Upper lobe of left lung (tissue), 4 donors: Measurements from ENCODE around the gene IGF2BP3.

Source experiments
- POLR2AphosphoS5 ChIP-seq, 2 donors: sonication (generic); formaldehyde crosslinking; IDR thresholded peaks; one replicate each; pipeline ENCODE4 v1.5.1; 2017; ENCODE audit warnings: antibody characterized with exemption in 2 of 2
- TF ChIP-seq, protein P1 (sequence below), 6 experiments: fragments of 450-650 bp in 4 of 6; fragments of 200-600 bp in 2 of 6; sonication (generic) in 2 of 6; IDR thresholded peaks; one replicate each; pipeline ENCODE4 v1.5.1; 2016 to 2019; ENCODE audit warnings: antibody characterized with exemption in 6 of 6

DNA sequence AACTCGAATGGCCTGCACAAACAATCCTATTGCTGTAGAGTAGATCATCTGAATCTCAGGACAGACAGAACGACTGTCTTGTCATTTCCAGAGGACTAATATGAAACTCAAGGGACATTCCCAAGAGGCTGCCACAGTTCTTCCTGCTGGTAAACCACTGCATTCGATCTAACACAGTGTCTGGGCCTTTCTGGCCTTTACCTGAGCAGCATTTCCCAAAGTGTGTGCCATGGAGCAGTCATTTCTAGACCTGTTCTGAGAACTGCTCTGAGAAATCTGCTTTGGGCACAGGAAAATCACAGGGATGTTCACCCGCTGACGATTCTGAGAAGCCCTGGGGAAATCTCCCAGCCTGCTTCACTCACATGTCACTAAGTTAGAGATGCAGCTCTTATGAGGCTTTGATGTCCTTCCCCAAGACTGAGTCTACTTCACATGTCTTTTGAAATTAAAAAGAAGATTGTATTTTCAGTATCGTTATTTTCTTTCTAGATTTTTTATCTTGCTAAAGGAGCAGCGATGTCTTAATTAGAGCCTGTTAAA lies 205.3 kb downstream of the IGF2BP3 start:
- TF ChIP-seq, protein P1, sequence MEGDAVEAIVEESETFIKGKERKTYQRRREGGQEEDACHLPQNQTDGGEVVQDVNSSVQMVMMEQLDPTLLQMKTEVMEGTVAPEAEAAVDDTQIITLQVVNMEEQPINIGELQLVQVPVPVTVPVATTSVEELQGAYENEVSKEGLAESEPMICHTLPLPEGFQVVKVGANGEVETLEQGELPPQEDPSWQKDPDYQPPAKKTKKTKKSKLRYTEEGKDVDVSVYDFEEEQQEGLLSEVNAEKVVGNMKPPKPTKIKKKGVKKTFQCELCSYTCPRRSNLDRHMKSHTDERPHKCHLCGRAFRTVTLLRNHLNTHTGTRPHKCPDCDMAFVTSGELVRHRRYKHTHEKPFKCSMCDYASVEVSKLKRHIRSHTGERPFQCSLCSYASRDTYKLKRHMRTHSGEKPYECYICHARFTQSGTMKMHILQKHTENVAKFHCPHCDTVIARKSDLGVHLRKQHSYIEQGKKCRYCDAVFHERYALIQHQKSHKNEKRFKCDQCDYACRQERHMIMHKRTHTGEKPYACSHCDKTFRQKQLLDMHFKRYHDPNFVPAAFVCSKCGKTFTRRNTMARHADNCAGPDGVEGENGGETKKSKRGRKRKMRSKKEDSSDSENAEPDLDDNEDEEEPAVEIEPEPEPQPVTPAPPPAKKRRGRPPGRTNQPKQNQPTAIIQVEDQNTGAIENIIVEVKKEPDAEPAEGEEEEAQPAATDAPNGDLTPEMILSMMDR (IDR thresholded peaks at IDR 0.05), result no peak
- TF ChIP-seq POLR2AphosphoS5 (IDR thresholded peaks at IDR 0.05), result no peak
